ENCODE measurements around the gene EXOSC3. TPM values are rescaled to one million over a fixed set of nuclear protein-coding genes. Genes with fewer than 3 reads are reported as not detected.

The EXOSC3 gene
- total and polyA plus RNA-seq, 2 donors (not counting 1 experiment from before 2014, with no cell fraction given) = 11.7 to 55.3 TPM

- Histone ChIP-seq H3K36me3 (replicated peaks in 1 of 2; ENCODE audit: control extremely low read depth in 1 of 2, control insufficient read depth in 1 of 2, extremely low read depth in 1 of 2, insufficient read depth in 2 of 2, low read length in 1 of 2) (no peaks in the 10 kb centered on the region), H3K4me3 (ENCODE audit: control extremely low read depth in 1 of 5, extremely low read depth in 1 of 5, insufficient read depth in 1 of 5, low read depth in 2 of 5, low read length in 4 of 5) (peak within 1 kb of the TSS; percentile 82 to 89 (median 85)), H3K79me2 (ENCODE audit: control insufficient read depth, insufficient read depth, low read length) (peaks cover 48% of the 10 kb centered on the region), H3K4me2 (replicated peaks; ENCODE audit: low read depth, low read length, poor library complexity, severe bottlenecking) (peak within 1 kb of the TSS; percentile 93), H3K27ac (ENCODE audit: low read length in 2 of 2) (peak within 1 kb of the TSS; percentile 67 to 89), H3K27me3 (replicated peaks in 1 of 4; ENCODE audit: control extremely low read depth in 1 of 4, control insufficient read depth in 3 of 4, insufficient read depth in 4 of 4, low read length in 3 of 4) (no peaks in the 10 kb centered on the region), H4K20me1 (ENCODE audit: control insufficient read depth, insufficient read depth, low read length, poor library complexity, severe bottlenecking) (peaks cover 27% of the 10 kb centered on the region), H3K9ac (ENCODE audit: low read length) (peak within 1 kb of the TSS; percentile 78), H3K4me1 (ENCODE audit: control insufficient read depth in 2 of 2, insufficient read depth in 2 of 2, low read length in 2 of 2) (peaks cover 19 to 30% of the 10 kb centered on the region in 2 donors), H2AFZ (ENCODE audit: insufficient read depth, low read depth, low read length, poor library complexity, severe bottlenecking) (peak within 1 kb of the TSS; percentile 93), H3K9me3 (ENCODE audit: control extremely low read depth in 1 of 3, control insufficient read depth in 2 of 3, insufficient read depth in 1 of 3, low read length in 2 of 3) (no peaks in the 10 kb centered on the region)
- ATAC-seq (ENCODE audit: low read depth) (peak; percentile 85), DNase-seq (peak; percentile 94)
- ChIA-PET CTCF (interaction anchor here (1.1 kb wide), 1 partner anchor 16 kb away, joined by 5 read pairs; the partner anchor contains the start of gene EXOSC3), POLR2A (interaction anchor here (0.6 to 2.5 kb wide), 4 partner anchors 16 to 845 kb away, joined by 3 to 17 read pairs (median 6); partner anchors contain the start of genes EXOSC3 and TOMM5)
- peak within 1 kb of the TSS; percentile 94 for H3K27ac Mint-ChIP-seq
- H3K9me3 Mint-ChIP-seq (ENCODE audit: insufficient read depth) = no peaks in the 10 kb centered on the region
- H3K27me3 Mint-ChIP-seq = no peaks in the 10 kb centered on the region
- H3K4me1 Mint-ChIP-seq = peaks cover 37% of the 10 kb centered on the region
- peak within 1 kb of the TSS; percentile 95 for H3K4me3 Mint-ChIP-seq
- WGBS (ENCODE audit: insufficient coverage) = under 1% methylated on average over 72 of the region's 72 CpGs
- TF ChIP-seq EZH2 (IDR thresholded peaks at IDR 0.05; ENCODE audit: borderline replicate concordance, insufficient read depth, low read depth, low read length, poor library complexity, severe bottlenecking) (no peak), CTCF (IDR thresholded peaks at IDR 0.05) (no peak)
- intact Hi-C loops (cut with micrococcal nuclease) = loop anchor here (1.0 to 5.0 kb wide), 4 partner anchors 16 to 208 kb away; partner anchors contain the start of genes SLC25A51, TOMM5 and TRMT10B
These were observed 15.9 kb upstream of the EXOSC3 start, which contains the start of gene DCAF10 for GRCh38 chr9:37800631-37801286. Gene DCAF10 (plus strand): TSS chr9:37800797. CDS start chr9:37800867, 70 bp downstream.

GRCh38 chr9:37798677-37799076 lies 13.8 kb upstream of the EXOSC3 start:
- peak overlapping the region; percentile 95 for H3K4me3 Mint-ChIP-seq
- POLR2A ChIA-PET = no interaction called here

More at GRCh38 chr9:37798677-37799076, 13.8 kb upstream of the EXOSC3 start:
- Histone ChIP-seq H3K4me2 (replicated peaks; ENCODE audit: low read depth, low read length, poor library complexity, severe bottlenecking) (no peak overlapping the region), H3K79me2 (ENCODE audit: control insufficient read depth, insufficient read depth, low read length) (peaks cover 35% of the 10 kb centered on the region), H3K27me3 (replicated peaks in 1 of 4; ENCODE audit: control extremely low read depth in 1 of 4, control insufficient read depth in 3 of 4, insufficient read depth in 4 of 4, low read length in 3 of 4) (no peaks in the 10 kb centered on the region), H3K4me3 (ENCODE audit: control extremely low read depth in 1 of 5, extremely low read depth in 1 of 5, insufficient read depth in 1 of 5, low read depth in 2 of 5, low read length in 4 of 5) (no peak overlapping the region), H3K27ac (ENCODE audit: low read length in 2 of 2) (no peak overlapping the region), H3K36me3 (replicated peaks in 1 of 2; ENCODE audit: control extremely low read depth in 1 of 2, control insufficient read depth in 1 of 2, extremely low read depth in 1 of 2, insufficient read depth in 2 of 2, low read length in 1 of 2) (no peaks in the 10 kb centered on the region), H3K4me1 (ENCODE audit: control insufficient read depth in 2 of 2, insufficient read depth in 2 of 2, low read length in 2 of 2) (peaks cover 19 to 30% of the 10 kb centered on the region in 2 donors), H4K20me1 (ENCODE audit: control insufficient read depth, insufficient read depth, low read length, poor library complexity, severe bottlenecking) (peaks cover 25% of the 10 kb centered on the region), H3K9me3 (ENCODE audit: control extremely low read depth in 1 of 3, control insufficient read depth in 2 of 3, insufficient read depth in 1 of 3, low read length in 2 of 3) (no peaks in the 10 kb centered on the region), H3K9ac (ENCODE audit: low read length) (no peak overlapping the region), H2AFZ (ENCODE audit: insufficient read depth, low read depth, low read length, poor library complexity, severe bottlenecking) (no peak overlapping the region)
- DNase-seq = no peak
- 69% methylated on average over 1 of the region's 1 CpG for WGBS (ENCODE audit: insufficient coverage)
- TF ChIP-seq EZH2 (IDR thresholded peaks at IDR 0.05; ENCODE audit: borderline replicate concordance, insufficient read depth, low read depth, low read length, poor library complexity, severe bottlenecking) (no peak), CTCF (IDR thresholded peaks at IDR 0.05) (no peak)
- Mint-ChIP-seq H3K27me3 (no peaks in the 10 kb centered on the region), H3K9me3 (ENCODE audit: insufficient read depth) (no peaks in the 10 kb centered on the region), H3K4me1 (peaks cover 35% of the 10 kb centered on the region), H3K27ac (no peak overlapping the region)
- CTCF ChIA-PET = no interaction called here
- no peak for ATAC-seq (ENCODE audit: low read depth)
- intact Hi-C loops (cut with micrococcal nuclease) = no loop called here

Measured in B cell (primary cell).